Mesothelial cell of epicardium (in vitro differentiated cells): ENCODE results near the gene CERS4. TPM values are rescaled to one million over a fixed set of nuclear protein-coding genes. Genes with fewer than 3 reads are reported as not detected.
"Not testable (repeated sequence)": the region's sequence is repeated elsewhere in the genome, so short reads cannot be mapped to it uniquely, and the experiment has no call there.

Source experiments
- DNase-seq, 2 experiments: peaks; one replicate each; pipeline ENCODE4 v3.0.0; 2021; ENCODE audit warnings: low spot score in 2 of 2; ENCODE audit not compliant: unreplicated experiment in 2 of 2
- H3K27ac Mint-ChIP-seq: 2 replicates; pipeline ENCODE4 v1.8.0; 2021; ENCODE audit warnings: mixed read lengths
- H3K27me3 Mint-ChIP-seq: 2 replicates; pipeline ENCODE4 v1.8.0; 2021; ENCODE audit warnings: low read depth, mixed read lengths
- H3K36me3 Mint-ChIP-seq: 2 replicates; pipeline ENCODE4 v1.8.0; 2021; ENCODE audit warnings: mixed read lengths
- H3K4me1 Mint-ChIP-seq: 2 replicates; pipeline ENCODE4 v1.8.0; 2021; ENCODE audit warnings: mixed read lengths
- H3K4me3 Mint-ChIP-seq: 2 replicates; pipeline ENCODE4 v1.8.0; 2021; ENCODE audit warnings: mild to moderate bottlenecking, moderate library complexity, mixed read lengths
- H3K9me3 Mint-ChIP-seq: 2 replicates; pipeline ENCODE4 v1.8.0; 2021; ENCODE audit warnings: mixed read lengths
- CTCF ChIP-seq: fragments of 200-600 bp; sonication (generic); IDR thresholded peaks from one replicate; pipeline ENCODE4 v1.5.0; 2021; ENCODE audit warnings: antibody characterized with exemption; ENCODE audit not compliant: unreplicated experiment
- total RNA-seq: library from RNA; stranded (reverse); gene quantifications from 3 replicates; pipeline ENCODE4 v1.2.1, GENCODE V29; 2021

CERS4 gene
- total RNA-seq, 1 donor from 2014 or later = 67.0 TPM

GRCh38 chr19:8243146-8243545, 34.0 kb downstream of the CERS4 start:
- DNase-seq = no peak
- Mint-ChIP-seq H3K36me3 (peaks cover 33% of the 10 kb centered on the region), H3K9me3 (peaks cover 2% of the 10 kb centered on the region), H3K27me3 (no peaks in the 10 kb centered on the region), H3K27ac (no peak overlapping the region), H3K4me1 (peaks cover 16% of the 10 kb centered on the region), H3K4me3 (no peak overlapping the region)
- no peak for TF ChIP-seq CTCF

GRCh38 chr19:8244442-8244841, 35.3 kb downstream of the CERS4 start:
- no peak overlapping the region for H3K27ac Mint-ChIP-seq
- no peaks in the 10 kb centered on the region for H3K27me3 Mint-ChIP-seq
- H3K4me1 Mint-ChIP-seq = peaks cover 11% of the 10 kb centered on the region
- H3K9me3 Mint-ChIP-seq = peaks cover 5% of the 10 kb centered on the region
- peaks cover 36% of the 10 kb centered on the region for H3K36me3 Mint-ChIP-seq
- DNase-seq = no peak
- no peak for TF ChIP-seq CTCF
- H3K4me3 Mint-ChIP-seq = no peak overlapping the region

- Mint-ChIP-seq H3K27ac (no peak overlapping the region), H3K27me3 (no peaks in the 10 kb centered on the region), H3K36me3 (peaks cover 30% of the 10 kb centered on the region), H3K4me1 (no peaks in the 10 kb centered on the region), H3K9me3 (peaks cover 5% of the 10 kb centered on the region), H3K4me3 (no peak overlapping the region)
- no peak for DNase-seq
- TF ChIP-seq CTCF = no peak
Observed at GRCh38 chr19:8245869-8246835, 37.0 kb downstream of the CERS4 start.

GRCh38 chr19:8247129-8247890, 38.1 kb downstream of the CERS4 start:
- H3K4me3 Mint-ChIP-seq, H3K9me3 Mint-ChIP-seq, H3K4me1 Mint-ChIP-seq, H3K27ac Mint-ChIP-seq, DNase-seq, H3K27me3 Mint-ChIP-seq: not testable (repeated sequence)
- peaks cover 23% of the 10 kb centered on the region for H3K36me3 Mint-ChIP-seq

- no peak for TF ChIP-seq CTCF
- Mint-ChIP-seq H3K27me3 (no peaks in the 10 kb centered on the region), H3K27ac (no peak overlapping the region), H3K4me3 (no peak overlapping the region), H3K36me3 (peaks cover 20% of the 10 kb centered on the region), H3K4me1 (no peaks in the 10 kb centered on the region), H3K9me3 (peaks cover 5% of the 10 kb centered on the region)
- no peak for DNase-seq
Observed at GRCh38 chr19:8248348-8249328, 39.5 kb downstream of the CERS4 start.
